ENCODE data around the gene C3orf85. TPM values are rescaled to one million over a fixed set of nuclear protein-coding genes. Genes with fewer than 3 reads are reported as not detected.

Gene C3orf85, protein sequence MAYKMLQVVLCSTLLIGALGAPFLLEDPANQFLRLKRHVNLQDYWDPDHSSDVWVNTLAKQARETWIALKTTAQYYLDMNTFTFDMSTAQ
- total RNA-seq (ENCODE audit: low replicate concordance) = not detected in 2 replicates

DNA sequence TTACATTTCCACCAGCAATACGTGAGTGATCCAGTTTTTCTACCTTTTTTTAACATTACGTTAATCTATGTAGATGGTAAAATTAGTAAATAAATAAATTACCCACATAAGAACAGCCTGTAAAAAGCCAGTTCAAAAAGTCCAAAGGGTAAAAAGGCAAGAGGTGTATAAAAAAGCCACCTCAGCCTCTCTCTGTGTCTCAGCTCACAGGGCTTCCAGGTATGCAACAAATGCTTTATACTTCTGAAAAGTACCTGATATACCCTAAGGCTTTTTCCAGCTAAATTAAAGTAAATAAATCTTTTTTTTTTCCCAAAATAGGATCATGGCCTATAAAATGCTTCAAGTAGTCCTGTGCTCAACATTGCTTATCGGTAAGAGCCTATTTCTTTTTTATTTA lies at the start of gene C3orf85:
Gene C3orf85, plus strand, starts transcription at position 197 of the 400 bp plus-strand sequence. Its CDS starts 129 bp downstream, at position 326.
- H3K9me3 ChIP-seq (ENCODE audit: low read depth) = no peaks in the 10 kb centered on the region
- no peak within 1 kb of the TSS for H2AFZ ChIP-seq (replicated peaks)
- H3K4me3 ChIP-seq = no peak within 1 kb of the TSS
- peaks cover 18% of the 10 kb centered on the region for H3K4me1 Mint-ChIP-seq
- H3K4me1 ChIP-seq = no peaks in the 10 kb centered on the region
- no peaks in the 10 kb centered on the region for H3K9me3 Mint-ChIP-seq
- DNase-seq (ENCODE audit: low spot score) = no peak
- H3K4me2 ChIP-seq = no peak within 1 kb of the TSS
- H3K27ac ChIP-seq = no peak within 1 kb of the TSS
- no peaks in the 10 kb centered on the region for H3F3A ChIP-seq (ENCODE audit: low read depth)
- H3K79me2 ChIP-seq (ENCODE audit: low read depth) = no peaks in the 10 kb centered on the region
- no peak within 1 kb of the TSS for H3K9ac ChIP-seq
- no peaks in the 10 kb centered on the region for H3K36me3 ChIP-seq
- no peak within 1 kb of the TSS for H3K4me3 Mint-ChIP-seq
- no peak within 1 kb of the TSS for H3K27ac Mint-ChIP-seq
- H3K27me3 Mint-ChIP-seq (ENCODE audit: insufficient read depth, low read depth) = no peaks in the 10 kb centered on the region
- no peaks in the 10 kb centered on the region for H3K36me3 Mint-ChIP-seq
- H4K20me1 ChIP-seq (ENCODE audit: low read depth) = no peaks in the 10 kb centered on the region
- TF ChIP-seq EZH2phosphoT487 (IDR thresholded peaks at IDR 0.05) (no peak), EZH2 (IDR thresholded peaks at IDR 0.05) (no peak)
- TF ChIP-seq, protein P1, sequence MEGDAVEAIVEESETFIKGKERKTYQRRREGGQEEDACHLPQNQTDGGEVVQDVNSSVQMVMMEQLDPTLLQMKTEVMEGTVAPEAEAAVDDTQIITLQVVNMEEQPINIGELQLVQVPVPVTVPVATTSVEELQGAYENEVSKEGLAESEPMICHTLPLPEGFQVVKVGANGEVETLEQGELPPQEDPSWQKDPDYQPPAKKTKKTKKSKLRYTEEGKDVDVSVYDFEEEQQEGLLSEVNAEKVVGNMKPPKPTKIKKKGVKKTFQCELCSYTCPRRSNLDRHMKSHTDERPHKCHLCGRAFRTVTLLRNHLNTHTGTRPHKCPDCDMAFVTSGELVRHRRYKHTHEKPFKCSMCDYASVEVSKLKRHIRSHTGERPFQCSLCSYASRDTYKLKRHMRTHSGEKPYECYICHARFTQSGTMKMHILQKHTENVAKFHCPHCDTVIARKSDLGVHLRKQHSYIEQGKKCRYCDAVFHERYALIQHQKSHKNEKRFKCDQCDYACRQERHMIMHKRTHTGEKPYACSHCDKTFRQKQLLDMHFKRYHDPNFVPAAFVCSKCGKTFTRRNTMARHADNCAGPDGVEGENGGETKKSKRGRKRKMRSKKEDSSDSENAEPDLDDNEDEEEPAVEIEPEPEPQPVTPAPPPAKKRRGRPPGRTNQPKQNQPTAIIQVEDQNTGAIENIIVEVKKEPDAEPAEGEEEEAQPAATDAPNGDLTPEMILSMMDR (IDR thresholded peaks at IDR 0.05) = no peak
- H3K27me3 ChIP-seq = no peaks in the 10 kb centered on the region

DNA sequence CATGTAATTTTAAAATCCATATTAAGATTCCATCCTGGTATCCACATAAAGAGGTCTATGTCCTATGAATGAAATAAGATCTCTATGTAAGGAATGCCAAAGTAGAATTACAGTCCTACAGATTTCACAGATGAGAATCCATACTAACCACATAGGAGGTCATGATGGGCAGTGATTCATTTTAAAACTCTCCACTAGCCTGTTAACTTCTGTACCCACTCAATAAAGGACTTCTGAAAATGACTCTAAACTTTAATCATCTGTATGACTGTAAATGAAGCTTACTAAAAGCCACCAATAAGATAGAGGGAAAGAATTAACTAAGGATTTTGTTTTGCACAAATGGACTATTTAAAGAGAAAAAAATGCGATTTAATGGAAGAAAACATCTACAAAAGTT lies 47.3 kb upstream of the C3orf85 start:
- Histone ChIP-seq H3K4me1 (no peaks in the 10 kb centered on the region), H3K79me2 (ENCODE audit: low read depth) (no peaks in the 10 kb centered on the region), H3K4me2 (no peak overlapping the region), H3K4me3 (no peak overlapping the region), H3K9me3 (ENCODE audit: low read depth) (no peaks in the 10 kb centered on the region), H4K20me1 (ENCODE audit: low read depth) (no peaks in the 10 kb centered on the region), H3F3A (ENCODE audit: low read depth) (no peaks in the 10 kb centered on the region), H3K9ac (no peak overlapping the region), H2AFZ (replicated peaks) (no peak overlapping the region), H3K36me3 (no peaks in the 10 kb centered on the region), H3K27ac (no peak overlapping the region), H3K27me3 (peaks cover 5% of the 10 kb centered on the region)
- Mint-ChIP-seq H3K27ac (no peak overlapping the region), H3K9me3 (no peaks in the 10 kb centered on the region), H3K4me1 (no peaks in the 10 kb centered on the region), H3K27me3 (ENCODE audit: insufficient read depth, low read depth) (no peaks in the 10 kb centered on the region), H3K4me3 (no peak overlapping the region), H3K36me3 (no peaks in the 10 kb centered on the region)
- no peak for DNase-seq (ENCODE audit: low spot score)
- TF ChIP-seq, protein P1 (IDR thresholded peaks at IDR 0.05) = no peak
- TF ChIP-seq EZH2 (IDR thresholded peaks at IDR 0.05) (no peak), EZH2phosphoT487 (IDR thresholded peaks at IDR 0.05) (no peak)

DNA sequence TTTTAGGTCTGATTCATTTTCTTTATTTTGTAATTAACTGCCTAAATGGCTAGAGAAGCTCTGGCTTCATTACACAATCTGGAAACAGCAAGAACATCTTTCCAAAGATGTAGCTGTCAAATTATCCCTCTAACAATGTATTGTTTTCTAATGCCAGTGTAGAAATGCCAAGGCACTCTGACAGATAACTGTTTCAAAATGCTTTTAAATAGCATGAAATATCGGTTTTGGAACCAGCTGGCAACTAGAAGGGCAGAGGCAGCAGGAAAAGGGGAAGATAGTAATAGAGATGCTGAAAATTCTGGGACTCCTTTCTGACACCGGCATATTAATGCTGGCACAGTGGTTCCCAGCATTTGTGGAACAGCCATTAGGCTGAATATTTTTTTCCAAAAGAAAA lies 44.7 kb upstream of the C3orf85 start:
- H3K79me2 ChIP-seq (ENCODE audit: low read depth) = no peaks in the 10 kb centered on the region
- no peak overlapping the region for H3K27ac ChIP-seq
- Mint-ChIP-seq H3K4me1 (no peaks in the 10 kb centered on the region), H3K4me3 (no peak overlapping the region), H3K27ac (no peak overlapping the region), H3K36me3 (no peaks in the 10 kb centered on the region), H3K27me3 (ENCODE audit: insufficient read depth, low read depth) (no peaks in the 10 kb centered on the region), H3K9me3 (no peaks in the 10 kb centered on the region)
- no peaks in the 10 kb centered on the region for H3K36me3 ChIP-seq
- no peak overlapping the region for H3K4me2 ChIP-seq
- no peak overlapping the region for H3K9ac ChIP-seq
- no peaks in the 10 kb centered on the region for H3K9me3 ChIP-seq (ENCODE audit: low read depth)
- no peak overlapping the region for H2AFZ ChIP-seq (replicated peaks)
- TF ChIP-seq EZH2 (IDR thresholded peaks at IDR 0.05) = no peak
- TF ChIP-seq, protein P1 (IDR thresholded peaks at IDR 0.05) = no peak
- no peak for TF ChIP-seq EZH2phosphoT487 (IDR thresholded peaks at IDR 0.05)
- no peaks in the 10 kb centered on the region for H3F3A ChIP-seq (ENCODE audit: low read depth)
- no peak overlapping the region for H3K4me3 ChIP-seq
- no peaks in the 10 kb centered on the region for H3K27me3 ChIP-seq
- no peaks in the 10 kb centered on the region for H3K4me1 ChIP-seq
- no peaks in the 10 kb centered on the region for H4K20me1 ChIP-seq (ENCODE audit: low read depth)
- no peak for DNase-seq (ENCODE audit: low spot score)

All from neural progenitor cell (in vitro differentiated cells).